AML-193 (cell line): ENCODE data around the gene RBMS1.

Source experiments
- DNase-seq, 2 experiments: peaks; one replicate each; lab custom pipeline; 2025; lab: John Stamatoyannopoulos, UW

RBMS1 gene

GRCh38 chr2:160278101-160278878 is 215.3 kb downstream of the RBMS1 start:
- no peak for DNase-seq

GRCh38 chr2:160277151-160277550 is 216.5 kb downstream of the RBMS1 start:
- DNase-seq: no peak

DNA sequence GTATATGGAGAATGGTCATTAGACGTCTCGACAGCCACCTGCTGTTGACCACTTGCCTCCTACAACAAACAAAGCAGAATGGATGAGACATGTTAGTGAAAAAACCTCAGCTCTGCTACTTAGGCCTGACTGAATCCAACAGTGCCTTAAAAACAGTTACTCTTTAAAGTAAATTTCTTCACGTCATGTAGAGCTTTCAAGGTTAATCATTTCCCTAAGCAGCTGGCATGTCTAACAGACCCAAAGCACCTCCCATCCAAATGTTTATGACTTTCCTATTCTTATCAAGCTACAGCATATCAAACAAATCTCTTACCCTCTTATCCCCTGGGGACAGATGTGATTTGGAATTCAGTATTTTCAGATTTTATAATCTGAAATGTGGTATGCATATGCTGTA is 218.0 kb downstream of the RBMS1 start:
- DNase-seq: no peak

DNA sequence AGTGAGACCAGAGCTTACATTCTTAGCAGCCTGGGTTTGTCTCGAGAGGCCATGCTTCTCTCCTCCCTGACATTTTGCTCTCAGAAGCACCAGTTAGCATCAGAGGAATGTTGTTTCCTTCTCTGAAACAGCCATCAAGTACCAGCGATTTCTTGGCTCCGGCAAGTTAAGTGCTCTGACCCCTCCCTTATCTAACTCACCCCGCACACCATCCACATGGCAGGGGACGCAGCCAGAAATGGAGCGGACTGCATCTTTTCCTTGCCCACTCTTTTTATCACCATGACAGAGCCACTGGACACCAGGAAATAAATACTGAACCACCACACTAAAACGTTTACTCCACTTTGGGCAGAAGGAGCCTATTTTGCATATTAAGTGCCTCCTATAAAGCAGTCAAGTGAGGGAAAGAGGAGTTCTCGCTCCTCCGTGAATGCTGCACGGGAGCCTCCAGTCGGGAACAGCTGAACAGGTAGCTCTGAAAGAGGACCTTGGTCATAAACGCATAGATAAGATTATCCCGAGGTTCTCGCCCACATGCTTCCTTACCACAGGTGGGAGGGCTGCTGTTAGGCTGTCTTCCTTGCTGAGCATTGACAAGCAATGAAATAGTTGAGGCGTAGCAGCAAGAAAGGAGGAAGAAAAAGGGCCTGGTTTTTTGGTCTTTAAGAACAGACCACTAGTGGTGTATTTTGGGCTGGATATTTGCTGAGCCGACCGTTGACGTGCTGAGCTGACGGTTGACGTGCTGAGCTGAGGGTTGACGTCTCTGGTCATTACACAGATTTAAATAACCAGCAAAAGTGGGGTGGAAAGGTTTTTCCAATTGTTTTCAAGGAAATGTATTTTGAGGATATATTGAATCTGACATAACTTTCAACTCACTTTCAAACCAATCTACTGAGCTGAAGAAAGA is 222.2 kb downstream of the RBMS1 start:
- DNase-seq: no peak

DNA sequence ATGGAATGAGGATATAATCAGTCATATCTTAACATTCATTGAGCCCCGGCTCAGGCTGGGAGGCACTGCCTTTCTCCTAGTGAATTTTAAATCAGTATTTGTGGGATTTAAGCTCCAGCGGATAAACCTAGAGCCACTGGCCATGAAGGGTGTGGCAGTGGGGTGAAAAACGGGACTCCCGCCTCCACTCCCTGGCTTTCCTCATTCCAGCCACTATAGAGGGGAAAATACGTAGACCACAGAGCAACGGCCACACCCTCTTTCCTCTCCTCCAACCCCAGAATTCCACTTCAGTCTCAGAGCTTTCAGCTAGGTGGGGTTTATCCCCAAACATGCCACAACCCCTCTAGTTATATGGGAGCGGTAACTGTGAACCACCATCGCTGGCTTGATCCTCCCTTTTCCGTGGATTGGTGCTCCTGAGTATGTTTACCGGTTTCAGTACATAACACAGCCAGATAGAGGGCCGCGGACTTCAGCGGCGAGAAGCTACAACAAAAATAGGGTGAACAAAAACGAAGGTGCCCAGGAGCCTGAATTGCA is 223.0 kb downstream of the RBMS1 start:
- DNase-seq: no peak

DNA sequence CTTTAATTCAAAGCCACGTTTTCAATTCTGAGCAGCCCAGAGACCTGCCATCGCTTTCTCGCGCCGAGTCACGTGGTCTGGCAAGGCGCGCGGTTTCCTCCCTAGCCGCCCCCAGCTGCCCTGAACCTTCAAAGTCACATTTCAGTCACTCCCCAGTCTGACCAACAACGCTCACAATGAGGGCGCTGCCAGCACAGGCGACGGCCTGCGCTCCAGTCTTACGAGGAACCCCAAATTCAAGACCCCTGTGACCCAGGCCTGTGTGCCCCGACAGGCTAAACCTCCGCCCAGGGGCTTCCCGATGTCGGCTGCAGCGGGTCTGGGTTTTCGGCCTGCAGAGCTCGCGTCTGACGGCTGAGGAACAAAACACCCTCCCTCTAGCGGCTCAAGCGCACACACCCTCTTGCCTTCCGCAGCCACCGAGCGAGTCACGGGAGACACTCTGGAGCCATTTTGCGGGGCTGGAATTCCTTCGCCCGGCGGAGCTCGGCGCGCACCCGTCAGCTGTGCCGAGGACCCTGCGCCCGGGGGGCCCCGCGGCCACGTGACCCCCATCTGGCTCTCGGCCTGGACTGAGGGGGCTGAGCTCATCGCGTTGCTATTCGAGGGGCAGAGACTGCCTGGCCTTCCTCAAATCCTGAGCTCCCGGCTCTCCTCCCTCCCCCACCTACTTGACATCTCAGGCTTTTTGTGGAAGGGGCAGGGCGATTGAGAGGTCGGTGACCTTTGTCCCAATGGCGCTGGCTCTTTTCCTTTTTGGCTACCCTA is 223.6 kb downstream of the RBMS1 start:
- DNase-seq: no peak

GRCh38 chr2:160269365-160269764 is 224.2 kb downstream of the RBMS1 start:
- no peak for DNase-seq

- no peak for DNase-seq
Observed at GRCh38 chr2:160268151-160268781, 225.3 kb downstream of the RBMS1 start.

- no peak for DNase-seq
Observed at GRCh38 chr2:160267692-160268091, 225.9 kb downstream of the RBMS1 start.

GRCh38 chr2:160267022-160267421 is 226.6 kb downstream of the RBMS1 start:
- DNase-seq: no peak

GRCh38 chr2:160266037-160266551 is 227.5 kb downstream of the RBMS1 start:
- no peak for DNase-seq

DNA sequence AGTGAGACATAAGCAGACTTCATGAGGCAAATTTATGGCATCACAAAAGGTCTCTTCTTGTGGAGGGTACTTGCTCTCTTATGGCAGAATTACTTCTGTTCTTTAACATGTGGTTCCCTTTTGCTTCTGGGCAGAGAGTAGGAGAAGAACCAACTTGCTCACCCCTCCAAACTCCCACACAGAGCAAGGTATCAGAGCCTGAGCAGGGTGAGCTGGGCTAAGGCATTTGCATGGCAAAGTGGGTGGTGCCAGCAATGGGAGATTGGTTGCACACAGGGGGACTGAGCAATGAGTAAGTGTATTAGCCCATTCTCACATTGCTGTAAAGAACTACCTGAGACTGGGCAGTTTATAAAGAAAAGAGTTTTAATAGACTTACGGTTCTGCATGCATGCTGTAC is 229.3 kb downstream of the RBMS1 start:
- DNase-seq: no peak

- no peak for DNase-seq
Observed at GRCh38 chr2:160261732-160262131, 231.9 kb downstream of the RBMS1 start.

DNA sequence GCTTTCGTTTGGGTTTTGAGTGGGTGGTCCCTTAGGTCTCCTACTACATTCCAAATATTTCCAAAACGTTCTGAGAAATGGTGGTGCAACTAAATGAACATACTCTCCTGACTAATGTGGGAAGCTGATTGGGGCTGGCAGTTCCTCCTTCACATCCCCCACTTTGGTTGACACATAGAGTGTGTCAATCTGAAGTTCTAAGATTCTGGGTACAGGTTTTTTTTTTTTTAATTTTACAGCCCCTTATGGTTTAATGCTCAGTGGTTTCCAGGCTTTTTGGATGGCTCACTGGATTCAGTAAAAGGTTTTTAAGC is 235.2 kb downstream of the RBMS1 start:
- no peak for DNase-seq

DNA sequence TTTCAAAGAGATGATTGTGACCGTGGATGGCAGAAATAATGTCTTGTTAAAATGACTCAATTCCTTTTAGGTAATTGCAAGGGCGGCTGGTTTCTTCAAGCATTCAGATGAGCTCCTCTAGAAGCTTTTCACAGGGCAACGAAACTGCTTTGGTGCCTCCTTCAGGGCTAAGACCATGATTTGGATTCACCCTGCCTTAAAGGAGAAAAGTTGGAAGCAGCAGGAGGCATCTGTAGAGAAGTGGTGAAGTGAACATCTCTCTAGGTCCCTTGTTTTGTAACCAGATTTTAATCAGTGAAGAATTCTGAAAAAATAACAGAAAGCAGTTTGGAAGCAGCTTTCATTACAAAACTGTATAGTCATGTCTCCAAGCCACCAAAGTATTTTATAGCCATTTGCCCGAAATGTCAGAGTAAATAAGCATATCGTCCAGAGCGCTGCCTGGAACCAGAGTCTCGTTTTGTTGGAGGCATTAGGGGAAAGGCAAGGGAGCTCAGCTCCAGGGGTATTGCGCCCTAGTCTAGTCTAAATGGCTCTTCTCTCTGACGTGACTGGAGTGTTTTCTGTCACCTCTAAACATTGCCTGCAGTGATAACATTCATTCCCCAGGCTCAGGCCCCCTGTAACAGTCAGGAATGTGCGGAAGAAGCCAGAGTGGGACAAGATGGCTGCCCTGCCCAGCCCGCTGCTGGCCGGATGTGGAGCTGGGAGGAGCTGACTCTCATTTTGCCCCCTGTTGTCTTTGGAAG is 235.7 kb downstream of the RBMS1 start:
- DNase-seq: no peak

- no peak for DNase-seq
Observed at GRCh38 chr2:160257041-160257742, 236.4 kb downstream of the RBMS1 start.

- no peak for DNase-seq
Observed at GRCh38 chr2:160256507-160256906, 237.1 kb downstream of the RBMS1 start.

DNA sequence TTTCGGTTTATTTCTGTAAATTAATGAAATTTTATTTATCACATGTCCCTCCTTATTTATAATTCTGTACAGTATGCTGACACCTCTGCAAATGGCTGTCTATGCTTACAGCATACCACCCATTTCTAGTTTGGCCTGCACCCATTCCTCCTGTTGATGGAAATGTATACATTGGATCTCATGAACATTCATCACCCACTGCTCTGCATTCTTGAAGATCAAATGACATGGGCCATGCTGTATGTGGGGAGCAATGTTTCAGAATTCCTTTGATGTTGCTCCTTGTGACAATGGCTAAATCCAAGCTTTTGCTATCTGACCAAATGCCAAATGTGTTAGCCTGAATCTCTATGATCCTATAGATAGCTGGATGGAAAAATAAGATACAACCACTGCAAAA is 238.2 kb downstream of the RBMS1 start:
- no peak for DNase-seq

- no peak for DNase-seq
Observed at GRCh38 chr2:160254189-160254762, 239.3 kb downstream of the RBMS1 start.
